GM19023 (cell line): ENCODE measurements around the gene DLG1.

Source experiments
- ATAC-seq: cut with Tn5 transposase; IDR thresholded peaks from one replicate; pipeline ENCODE4 v1.9.1; 2021; ENCODE audit warnings: mild to moderate bottlenecking, moderate library complexity; ENCODE audit not compliant: unreplicated experiment

Gene DLG1

GRCh38 chr3:197021729-197022404 lies 276.5 kb downstream of the DLG1 start:
- ATAC-seq: no peak

GRCh38 chr3:197021231-197021630 lies 277.2 kb downstream of the DLG1 start:
- ATAC-seq: no peak

GRCh38 chr3:197019535-197019934 lies 278.9 kb downstream of the DLG1 start:
- no peak for ATAC-seq

- ATAC-seq: no peak
These were observed 279.4 kb downstream of the DLG1 start for GRCh38 chr3:197019021-197019420.

GRCh38 chr3:197017003-197017402 lies 281.4 kb downstream of the DLG1 start:
- no peak for ATAC-seq

GRCh38 chr3:197015790-197016736 lies 282.3 kb downstream of the DLG1 start:
- no peak for ATAC-seq

- no peak for ATAC-seq
These were observed 283.4 kb downstream of the DLG1 start for GRCh38 chr3:197014942-197015575.

- no peak for ATAC-seq
These were observed 284.4 kb downstream of the DLG1 start for GRCh38 chr3:197014024-197014423.

- no peak for ATAC-seq
These were observed 285.9 kb downstream of the DLG1 start for GRCh38 chr3:197012540-197012883.

- ATAC-seq: no peak
These were observed 286.5 kb downstream of the DLG1 start for GRCh38 chr3:197011780-197012539.

- ATAC-seq: no peak
These were observed 287.7 kb downstream of the DLG1 start for GRCh38 chr3:197010556-197011351.

- no peak for ATAC-seq
These were observed 288.8 kb downstream of the DLG1 start for GRCh38 chr3:197009532-197010019.

- ATAC-seq: no peak
These were observed 289.8 kb downstream of the DLG1 start for GRCh38 chr3:197008436-197009209.

- no peak for ATAC-seq
These were observed 290.5 kb downstream of the DLG1 start for GRCh38 chr3:197007953-197008352.

- no peak for ATAC-seq
These were observed 291.0 kb downstream of the DLG1 start for GRCh38 chr3:197007296-197007940.

GRCh38 chr3:197006860-197007259 lies 291.6 kb downstream of the DLG1 start:
- no peak for ATAC-seq

GRCh38 chr3:197006446-197006845 lies 292.0 kb downstream of the DLG1 start:
- no peak for ATAC-seq

GRCh38 chr3:197003461-197004385 lies 294.7 kb downstream of the DLG1 start:
- ATAC-seq: peak; percentile 7
